HG03521 (cell line): ENCODE measurements around the gene SEPTIN10.
"Not testable (repeated sequence)": the region's sequence is repeated elsewhere in the genome, so short reads cannot be mapped to it uniquely, and the experiment has no call there.

Experiments
- ATAC-seq: cut with Tn5 transposase; IDR thresholded peaks from one replicate; pipeline ENCODE4 v1.9.1; 2021; ENCODE audit warnings: mild to moderate bottlenecking, moderate library complexity; ENCODE audit not compliant: unreplicated experiment

Gene SEPTIN10

GRCh38 chr2:109549016-109549590 lies 64.7 kb downstream of the SEPTIN10 start:
- ATAC-seq, result no peak

- no peak for ATAC-seq
These were observed 66.5 kb downstream of the SEPTIN10 start for GRCh38 chr2:109547280-109547679.

GRCh38 chr2:109545828-109546713 lies 67.7 kb downstream of the SEPTIN10 start:
- ATAC-seq, result peak; percentile 66

DNA sequence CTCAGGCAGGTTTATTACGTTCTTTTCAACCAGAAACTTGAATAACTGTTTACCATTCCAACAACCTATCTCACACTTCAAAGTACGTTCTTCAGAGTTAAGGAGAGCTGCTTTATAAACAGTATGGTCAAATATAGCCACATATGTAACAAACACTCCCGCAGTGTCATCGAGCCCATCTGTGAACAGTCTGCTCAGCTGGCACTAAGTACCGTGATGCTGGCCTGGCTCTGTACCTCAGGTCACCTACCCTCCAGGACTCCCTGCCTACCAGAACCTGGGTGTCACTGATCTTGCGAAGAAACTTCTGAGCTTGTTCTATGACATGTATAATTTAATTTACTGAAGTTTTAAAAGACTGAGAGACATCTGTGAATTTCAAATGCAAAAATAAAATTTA lies 71.4 kb downstream of the SEPTIN10 start:
- ATAC-seq, result no peak

- ATAC-seq, result no peak
These were observed 75.2 kb downstream of the SEPTIN10 start for GRCh38 chr2:109538546-109538945.

- ATAC-seq, result no peak
These were observed 76.1 kb downstream of the SEPTIN10 start for GRCh38 chr2:109537565-109538222.

GRCh38 chr2:109536556-109536955 lies 77.2 kb downstream of the SEPTIN10 start:
- not testable (repeated sequence) for ATAC-seq

DNA sequence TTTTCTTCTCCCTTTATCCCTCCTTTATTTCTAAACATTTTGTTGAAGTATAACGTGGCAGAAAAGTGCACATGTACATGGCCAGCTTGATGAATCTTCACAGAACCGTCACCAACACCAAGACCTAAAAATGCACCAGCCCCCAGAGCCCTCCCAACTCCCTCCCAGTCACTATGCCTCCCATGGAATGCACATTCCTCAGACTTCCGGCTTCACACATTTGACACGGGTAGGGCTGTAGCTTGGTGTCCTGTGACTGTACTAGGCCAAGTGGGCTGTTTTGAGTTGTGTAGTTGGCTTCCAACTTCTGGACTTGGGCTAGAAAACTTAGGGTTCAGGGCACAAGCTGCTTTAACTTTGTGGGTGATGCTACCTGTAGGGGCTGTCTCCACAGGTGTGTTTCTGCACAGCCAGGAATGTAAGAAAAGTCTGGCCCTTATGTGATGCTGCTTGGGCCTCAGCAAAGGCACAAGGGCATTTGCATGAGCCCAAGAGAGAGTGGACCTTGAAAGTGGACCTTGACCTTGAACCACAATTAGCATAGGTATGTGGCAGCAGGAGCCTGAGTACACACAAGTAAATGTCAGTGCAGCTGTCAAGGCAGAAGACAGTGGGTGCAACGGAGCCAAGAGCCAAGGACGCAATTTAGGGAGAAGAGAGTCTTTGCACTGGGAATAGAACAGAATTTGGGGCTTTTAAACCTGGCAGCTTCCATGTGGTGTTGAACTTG lies 78.4 kb downstream of the SEPTIN10 start:
- no peak for ATAC-seq

GRCh38 chr2:109533823-109534222 lies 79.9 kb downstream of the SEPTIN10 start:
- ATAC-seq, result no peak

DNA sequence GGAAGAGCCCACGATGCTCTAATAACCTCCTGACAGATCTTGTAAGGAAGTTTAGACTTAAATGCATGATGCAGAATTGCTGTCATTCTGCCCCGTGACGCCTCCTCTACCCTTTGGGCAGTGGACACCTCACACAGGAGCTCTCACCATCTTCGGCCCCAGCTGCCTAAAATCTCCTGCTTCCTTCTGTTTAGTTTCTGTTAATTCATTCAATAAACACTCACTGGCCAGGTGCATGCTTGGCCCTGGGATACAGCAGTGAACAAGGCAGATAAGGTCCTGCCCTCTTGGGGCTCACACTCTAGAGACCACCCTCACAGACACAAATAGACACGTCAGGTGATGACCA lies 81.1 kb downstream of the SEPTIN10 start:
- no peak for ATAC-seq

GRCh38 chr2:109531896-109532727 lies 81.7 kb downstream of the SEPTIN10 start:
- no peak for ATAC-seq

GRCh38 chr2:109531221-109531620 lies 82.5 kb downstream of the SEPTIN10 start:
- no peak for ATAC-seq

- ATAC-seq, result no peak
These were observed 83.1 kb downstream of the SEPTIN10 start for GRCh38 chr2:109530712-109531111.

DNA sequence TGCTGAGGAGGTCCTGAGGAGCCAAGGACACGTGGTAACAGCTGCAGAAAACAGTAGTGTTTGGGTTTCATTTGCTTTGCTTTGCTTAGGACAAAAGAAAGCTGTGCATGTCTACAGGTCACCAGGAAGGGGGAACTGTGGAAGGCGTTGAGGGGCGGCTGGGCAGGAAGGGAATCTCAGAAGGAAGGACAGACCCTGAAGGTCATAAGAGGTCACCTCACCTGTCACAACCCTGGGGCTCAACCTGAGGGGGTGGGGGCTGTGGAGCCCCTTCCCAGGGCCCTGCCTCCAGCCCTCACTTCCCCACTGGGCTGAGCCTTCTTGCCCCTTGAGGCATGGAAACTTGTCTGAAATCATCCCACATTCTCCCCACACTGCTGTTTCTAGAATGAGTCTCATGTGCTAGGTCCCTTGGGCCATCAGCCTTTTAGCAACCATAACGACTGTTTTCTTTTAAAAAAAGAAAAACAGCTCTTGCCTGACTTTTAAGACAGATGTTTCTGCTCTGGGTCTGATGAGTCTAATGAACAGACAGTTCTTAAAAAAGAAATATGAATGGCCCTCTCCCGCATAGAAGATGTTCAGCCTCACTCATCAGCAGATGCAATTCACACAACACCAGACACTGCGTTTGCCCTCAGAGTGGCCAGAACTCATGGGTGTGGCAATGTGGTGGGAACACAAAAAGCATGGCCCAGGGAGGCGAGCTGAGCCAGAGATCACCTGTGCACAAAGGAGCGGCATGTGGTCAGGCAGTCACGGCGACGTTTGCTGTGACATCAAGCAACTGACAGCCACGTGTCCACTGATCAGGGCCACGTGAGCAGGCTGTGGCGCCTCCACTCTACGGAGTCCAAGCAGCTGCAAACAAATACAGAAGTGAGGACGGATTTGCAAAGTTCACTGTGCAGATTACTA lies 84.0 kb downstream of the SEPTIN10 start:
- no peak for ATAC-seq

DNA sequence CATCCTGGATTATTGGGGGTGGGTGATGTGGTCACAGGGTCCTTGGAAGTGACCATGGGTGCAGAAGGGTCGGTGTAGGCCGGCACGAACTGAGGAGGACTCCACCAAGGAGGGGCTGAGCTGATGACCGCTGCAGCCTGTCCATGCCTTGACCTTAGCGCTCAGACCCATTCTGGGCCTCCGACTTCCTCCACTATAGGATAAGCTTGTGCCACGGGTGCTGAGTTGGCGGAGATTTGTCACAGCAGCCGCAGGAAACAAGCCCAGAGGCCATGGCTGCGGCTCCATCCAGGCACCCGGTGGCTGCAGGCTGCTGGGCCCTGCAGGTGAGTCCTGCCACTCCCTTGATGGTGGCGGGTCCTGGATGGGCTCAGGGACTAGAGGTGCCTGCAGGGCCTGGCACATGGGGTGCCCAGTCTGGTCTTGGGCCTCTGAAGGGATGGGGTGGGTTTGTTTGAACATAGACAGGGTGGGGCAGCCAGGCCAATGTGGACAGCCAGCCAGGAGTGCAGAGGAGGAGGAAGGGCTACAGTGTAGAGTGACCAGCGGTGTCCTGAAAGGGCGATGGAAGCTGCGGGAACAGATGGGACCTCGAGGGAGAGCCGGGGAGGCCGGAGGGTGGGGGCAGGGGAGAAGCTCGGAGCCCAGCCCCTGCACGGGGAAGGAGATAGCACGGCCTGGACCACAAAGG lies 84.8 kb downstream of the SEPTIN10 start:
- no peak for ATAC-seq

DNA sequence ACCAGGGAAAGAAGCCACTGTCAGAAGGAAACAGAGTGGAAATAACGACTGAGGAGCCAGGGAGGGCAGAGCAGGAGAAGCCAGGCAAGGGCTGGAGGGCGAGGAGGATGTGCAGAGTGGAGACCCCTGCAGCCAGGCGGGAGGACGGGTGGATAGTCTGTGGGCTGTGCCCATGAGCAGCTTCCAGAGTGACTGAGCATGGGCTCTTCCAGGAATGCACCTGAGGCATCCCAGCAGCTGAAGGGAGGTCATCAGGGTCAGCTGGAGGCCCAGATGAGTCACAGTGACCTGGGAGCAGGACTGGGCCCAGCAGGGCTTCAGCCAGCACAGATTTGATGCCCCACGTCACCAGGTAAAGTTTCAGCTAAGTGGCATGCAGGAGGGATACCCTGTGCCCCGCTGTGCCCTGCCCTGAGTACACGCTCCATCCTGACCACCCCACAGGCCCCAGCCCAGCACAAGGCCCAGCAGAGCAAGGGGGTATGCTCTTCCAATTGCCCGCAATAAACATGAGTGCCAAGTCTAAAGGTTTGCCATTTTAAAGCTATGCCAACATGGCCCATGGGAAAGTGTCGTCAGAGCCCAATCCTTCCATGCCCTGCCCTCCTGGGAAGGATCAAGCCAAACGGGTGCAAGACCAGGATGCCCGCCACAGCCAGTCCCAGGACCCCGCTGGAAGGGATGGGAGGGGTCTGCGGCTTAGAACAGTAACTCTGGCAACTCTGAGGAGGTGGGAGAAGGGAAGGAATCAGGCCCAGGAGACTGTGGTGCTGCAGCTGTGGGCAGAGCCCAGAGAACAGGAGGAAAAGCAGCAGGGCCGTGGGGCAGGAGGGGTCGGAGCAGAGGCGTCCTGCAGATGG lies 85.7 kb downstream of the SEPTIN10 start:
- no peak for ATAC-seq

DNA sequence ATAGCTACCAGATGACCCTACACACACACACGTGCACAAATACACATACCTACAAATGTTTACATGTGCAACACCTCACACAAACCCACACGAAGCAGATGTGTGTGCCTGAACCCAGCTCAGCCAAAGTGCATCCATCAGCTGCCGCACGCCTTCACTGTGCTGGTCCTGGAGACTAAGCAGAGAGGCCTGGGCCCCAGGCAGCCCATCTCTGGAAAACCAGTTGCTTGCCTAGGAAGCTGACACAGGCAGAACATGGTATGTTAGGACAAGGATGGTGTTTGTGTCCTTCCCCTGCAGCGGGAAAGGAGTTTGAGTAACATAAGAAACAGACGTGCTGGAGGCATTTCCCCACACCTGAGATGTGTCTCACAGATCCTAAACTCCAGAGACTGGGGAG lies 86.7 kb downstream of the SEPTIN10 start:
- ATAC-seq, result no peak

- ATAC-seq, result no peak
These were observed 87.3 kb downstream of the SEPTIN10 start for GRCh38 chr2:109526442-109526970.
